Right ventricle myocardium inferior (tissue), 1 donor: ENCODE results near the gene CDH3. TPM values are rescaled to one million over a fixed set of nuclear protein-coding genes. Genes with fewer than 3 reads are reported as not detected.

Source experiments
- ATAC-seq: fragments of 200-7000 bp; cut with Tn5 transposase; one replicate; pipeline ENCODE4 v1.9.1; 2020; ENCODE audit warnings: mild to moderate bottlenecking, moderate library complexity
- DNase-seq: peaks from one replicate; pipeline ENCODE4 v3.0.0; 2021; ENCODE audit errors: missing footprints
- intact Hi-C: fragments of 100-400 bp; cut with DNase I; formaldehyde crosslinking; loops from one replicate; pipeline ENCODE4 v1.11.0; 2022
- long read RNA-seq: library from polyadenylated mRNA; unstranded; transcript quantifications from one replicate; pipeline ENCODE4 v2.0.0, GENCODE V29; 2021
- total RNA-seq: library from RNA; stranded (reverse); fragmentation: NEBNext Ultra II Directional; extraction: Animal tissue kit (Norgen Biotek cat#: 25700); gene quantifications from one replicate; pipeline ENCODE4 v1.2.1, GENCODE V29; 2021
- donor health status: DM: no; HTN: yes; CAD: no; lungs with severe emphysema.

The CDH3 gene
- not detected for total RNA-seq
- long read RNA-seq: 0 reads

GRCh38 chr16:68644715-68645493 is at the start of gene CDH3:
CDH3 (plus strand) TSS chr16:68645310; CDS start chr16:68645380, 70 bp downstream.
- ATAC-seq (no peak), DNase-seq (no peak)
- intact Hi-C loops: no loop called here

- intact Hi-C loops: no loop called here
- ATAC-seq (no peak), DNase-seq (no peak)
Observed at GRCh38 chr16:68596266-68596665, 48.8 kb upstream of the CDH3 start.

GRCh38 chr16:68599586-68599985 is 45.5 kb upstream of the CDH3 start:
- intact Hi-C loops: no loop called here
- DNase-seq: no peak
- ATAC-seq: no peak

GRCh38 chr16:68605746-68606145 is 39.4 kb upstream of the CDH3 start:
- no peak for ATAC-seq
- DNase-seq: no peak
- intact Hi-C loops: no loop called here

- intact Hi-C loops: no loop called here
- ATAC-seq: no peak
- no peak for DNase-seq
Observed at GRCh38 chr16:68607443-68607842, 37.7 kb upstream of the CDH3 start.

- DNase-seq (no peak), ATAC-seq (no peak)
- intact Hi-C loops: no loop called here
Observed at GRCh38 chr16:68608330-68608729, 36.8 kb upstream of the CDH3 start.

- intact Hi-C loops: no loop called here
- no peak for ATAC-seq
- DNase-seq: no peak
Observed at GRCh38 chr16:68612996-68613395, 32.1 kb upstream of the CDH3 start.

- DNase-seq (no peak), ATAC-seq (no peak)
- intact Hi-C loops: no loop called here
Observed at GRCh38 chr16:68617734-68618133, 27.4 kb upstream of the CDH3 start.

- DNase-seq (no peak), ATAC-seq (no peak)
- intact Hi-C loops: no loop called here
Observed at GRCh38 chr16:68626557-68626956, 18.6 kb upstream of the CDH3 start.

- DNase-seq (no peak), ATAC-seq (no peak)
- intact Hi-C loops: no loop called here
Observed at GRCh38 chr16:68627951-68628425, 17.1 kb upstream of the CDH3 start.

- intact Hi-C loops: no loop called here
- no peak for ATAC-seq
Observed at GRCh38 chr16:68629351-68629910, 15.7 kb upstream of the CDH3 start.

GRCh38 chr16:68636064-68636560 is 9.0 kb upstream of the CDH3 start:
- no peak for DNase-seq
- intact Hi-C loops: no loop called here
- ATAC-seq: no peak

More at GRCh38 chr16:68629351-68629910, 15.7 kb upstream of the CDH3 start:
- DNase-seq: no peak

- intact Hi-C loops: no loop called here
- ATAC-seq (no peak), DNase-seq (no peak)
Observed at GRCh38 chr16:68636818-68637217, 8.3 kb upstream of the CDH3 start.

- DNase-seq (no peak), ATAC-seq (no peak)
- intact Hi-C loops: no loop called here
Observed at GRCh38 chr16:68640972-68641371, 4.1 kb upstream of the CDH3 start.

- intact Hi-C loops: no loop called here
- DNase-seq (no peak), ATAC-seq (no peak)
Observed at GRCh38 chr16:68642047-68642435, 3.1 kb upstream of the CDH3 start.

GRCh38 chr16:68642436-68643101 is 2.5 kb upstream of the CDH3 start:
- ATAC-seq (no peak), DNase-seq (no peak)
- intact Hi-C loops: no loop called here

- DNase-seq (no peak), ATAC-seq (no peak)
- intact Hi-C loops: no loop called here
Observed at GRCh38 chr16:68643227-68643626, 1.9 kb upstream of the CDH3 start.

- ATAC-seq (no peak), DNase-seq (no peak)
- intact Hi-C loops: no loop called here
Observed at GRCh38 chr16:68643847-68644246, 1.3 kb upstream of the CDH3 start.

- ATAC-seq (no peak), DNase-seq (no peak)
- intact Hi-C loops: no loop called here
Observed at GRCh38 chr16:68644296-68644695, 814 bp upstream of the CDH3 start.
